HG02588 (cell line): ENCODE results near the gene PFN2.
"Not testable (repeated sequence)": the region's sequence is repeated elsewhere in the genome, so short reads cannot be mapped to it uniquely, and the experiment has no call there.

Source experiments
- ATAC-seq: cut with Tn5 transposase; IDR thresholded peaks from one replicate; pipeline ENCODE4 v1.9.1; 2021; ENCODE audit warnings: mild to moderate bottlenecking, moderate library complexity; ENCODE audit not compliant: unreplicated experiment

PFN2 gene

DNA sequence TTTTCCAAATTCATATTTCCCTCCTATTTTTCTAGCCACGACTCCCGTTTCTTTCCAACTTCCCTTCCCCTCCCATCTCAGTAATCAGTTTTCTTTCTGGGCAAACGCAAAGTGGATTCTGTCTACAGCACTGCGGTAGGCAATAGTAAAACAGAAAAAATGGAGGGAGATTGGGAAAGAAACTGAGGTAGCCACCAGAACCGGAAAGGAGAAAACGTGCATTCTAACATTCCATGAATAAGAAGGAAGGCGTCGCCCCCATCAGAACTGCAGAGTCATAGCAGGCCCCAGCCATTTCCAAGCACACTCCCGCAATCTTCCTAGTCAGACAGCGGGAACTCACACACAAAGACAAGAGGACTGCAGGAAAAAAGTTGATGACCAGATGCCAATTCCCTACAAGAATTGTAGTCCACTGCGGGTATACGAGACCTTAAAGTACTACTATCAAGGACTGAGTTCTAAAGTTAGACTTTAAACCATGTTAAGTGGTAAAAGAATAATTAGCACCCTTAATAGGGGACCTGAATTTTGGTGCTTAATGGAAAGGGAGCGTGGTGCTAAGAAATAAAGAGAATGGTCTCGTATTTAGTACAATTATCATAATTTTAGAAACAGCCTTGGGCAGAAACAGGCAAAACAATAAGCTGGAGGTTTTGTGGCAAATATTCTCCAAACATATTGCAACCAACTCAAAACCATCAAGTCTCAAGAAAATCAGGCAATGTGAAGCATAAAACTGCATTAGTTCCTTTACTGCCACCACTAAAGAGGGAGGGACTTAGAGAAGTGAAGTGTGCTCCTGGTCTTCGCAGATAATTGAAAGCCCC is 1.4 kb downstream of the PFN2 start:
- ATAC-seq = no peak

DNA sequence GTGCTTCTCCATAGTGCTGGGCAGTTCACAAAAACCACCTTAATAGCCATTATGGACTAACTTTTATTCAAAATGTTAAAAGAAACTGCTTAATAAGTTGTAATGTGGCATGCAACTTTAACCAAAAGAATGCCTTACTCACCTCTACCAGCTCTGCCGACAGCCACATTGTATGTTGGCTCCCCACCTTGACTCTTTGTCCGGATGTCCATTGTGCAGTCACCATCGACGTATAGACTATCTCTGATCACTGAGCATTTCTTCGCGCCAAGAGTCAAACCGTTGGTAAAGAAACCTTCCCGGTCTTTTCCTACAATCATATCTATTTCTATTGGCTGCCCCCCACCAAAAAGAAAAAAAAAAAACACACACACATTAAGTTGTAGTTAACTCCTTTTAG is 2.5 kb downstream of the PFN2 start:
- no peak for ATAC-seq

DNA sequence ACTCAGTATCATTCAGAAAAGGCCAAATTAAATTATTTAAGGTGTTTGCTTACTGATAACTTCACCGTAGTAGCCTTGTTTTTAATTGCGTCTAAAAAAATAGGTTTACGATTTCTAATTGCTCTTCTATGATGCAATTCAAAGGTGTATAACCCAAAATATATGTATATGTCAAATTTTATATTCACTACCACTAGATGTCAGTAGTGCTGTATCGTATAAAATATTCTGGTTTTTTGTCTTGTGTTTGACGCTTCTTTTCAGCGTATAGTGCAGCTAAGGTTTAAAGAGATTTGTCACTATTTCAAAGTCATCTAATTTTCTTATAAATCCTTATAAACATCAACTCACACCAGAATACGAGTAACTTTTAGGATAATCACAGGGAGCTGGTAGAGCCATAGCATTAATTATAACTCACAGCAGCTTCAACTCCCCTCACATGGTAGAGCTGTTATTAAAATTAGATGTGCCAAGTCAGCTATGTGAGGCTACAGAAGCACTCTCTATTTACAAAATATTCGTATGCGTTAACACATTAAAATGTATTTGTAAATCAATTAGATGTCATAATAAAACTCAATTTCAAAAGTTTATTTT is 3.5 kb downstream of the PFN2 start:
- no peak for ATAC-seq

DNA sequence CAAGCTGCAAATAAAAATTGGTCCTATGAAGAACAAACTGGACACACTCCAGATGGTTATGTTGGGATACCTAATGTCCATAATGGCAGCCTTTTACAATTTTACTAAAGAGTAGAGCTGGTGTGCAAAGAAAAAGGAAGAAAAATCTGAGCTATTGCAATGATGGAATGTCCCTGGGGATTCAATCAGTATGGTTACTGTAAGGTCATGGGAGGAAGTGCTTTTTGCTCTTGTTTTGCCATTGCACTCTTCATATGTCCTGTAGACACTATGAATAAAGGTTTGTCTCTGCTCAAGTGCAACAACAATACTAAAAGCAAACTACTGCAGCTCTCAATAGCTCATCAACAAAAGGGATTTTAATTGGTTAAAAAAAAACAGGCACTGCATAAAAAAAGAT is 5.4 kb downstream of the PFN2 start:
- ATAC-seq = no peak

DNA sequence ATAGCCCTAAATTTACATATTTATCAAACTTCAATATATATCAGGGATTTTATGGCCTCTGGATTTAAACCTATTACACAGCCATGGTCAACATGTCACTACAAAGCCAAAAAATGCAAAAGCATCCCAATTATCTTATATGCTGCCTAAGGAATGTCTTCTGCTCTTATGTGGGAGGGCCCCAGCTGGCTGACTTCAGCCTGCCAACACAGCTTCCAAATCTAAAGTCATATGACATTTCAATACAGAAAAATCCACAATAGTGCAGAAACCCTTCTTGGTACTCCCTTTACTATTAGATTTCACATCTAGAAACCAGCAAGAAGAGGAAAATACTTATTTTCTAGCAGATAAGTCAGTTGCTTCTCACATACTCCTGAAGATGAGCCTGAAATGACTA is 6.4 kb downstream of the PFN2 start:
- no peak for ATAC-seq

DNA sequence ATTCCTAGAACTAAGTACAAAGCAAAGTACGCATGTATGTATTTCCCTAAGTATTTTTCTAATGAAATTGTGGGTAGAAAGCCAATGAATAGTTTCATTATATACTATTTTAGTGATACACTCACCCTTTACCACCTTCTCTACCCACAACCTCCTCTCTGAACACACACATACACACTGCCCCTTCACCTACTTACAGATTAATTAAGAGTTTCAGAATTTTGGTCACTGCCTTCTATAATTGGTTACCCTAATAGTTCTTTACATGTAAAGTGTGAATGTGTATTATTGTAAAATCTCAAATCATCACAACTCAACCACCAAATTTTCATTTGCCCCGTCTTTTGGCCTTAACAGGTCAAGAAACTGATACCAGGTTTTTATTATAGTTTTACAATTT is 7.2 kb downstream of the PFN2 start:
- ATAC-seq = no peak

DNA sequence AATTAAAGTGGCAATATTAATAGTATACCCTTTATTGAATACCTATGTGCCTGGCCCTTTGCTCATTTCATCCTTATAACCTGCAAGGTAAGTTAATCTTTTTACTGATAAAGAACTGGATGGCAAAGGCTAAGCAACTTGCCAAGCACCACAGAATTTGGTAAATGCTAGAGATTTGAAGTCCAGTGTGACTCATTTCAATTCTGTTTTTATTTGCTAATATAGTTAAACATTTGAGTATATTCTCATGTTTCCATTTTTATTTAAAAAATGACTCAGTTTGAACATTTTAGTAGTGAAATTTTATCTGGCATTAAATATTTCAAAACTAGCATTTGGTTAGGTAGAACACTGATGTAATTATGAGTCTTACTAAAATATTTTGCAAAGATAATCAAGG is 11.3 kb downstream of the PFN2 start:
- ATAC-seq = no peak

DNA sequence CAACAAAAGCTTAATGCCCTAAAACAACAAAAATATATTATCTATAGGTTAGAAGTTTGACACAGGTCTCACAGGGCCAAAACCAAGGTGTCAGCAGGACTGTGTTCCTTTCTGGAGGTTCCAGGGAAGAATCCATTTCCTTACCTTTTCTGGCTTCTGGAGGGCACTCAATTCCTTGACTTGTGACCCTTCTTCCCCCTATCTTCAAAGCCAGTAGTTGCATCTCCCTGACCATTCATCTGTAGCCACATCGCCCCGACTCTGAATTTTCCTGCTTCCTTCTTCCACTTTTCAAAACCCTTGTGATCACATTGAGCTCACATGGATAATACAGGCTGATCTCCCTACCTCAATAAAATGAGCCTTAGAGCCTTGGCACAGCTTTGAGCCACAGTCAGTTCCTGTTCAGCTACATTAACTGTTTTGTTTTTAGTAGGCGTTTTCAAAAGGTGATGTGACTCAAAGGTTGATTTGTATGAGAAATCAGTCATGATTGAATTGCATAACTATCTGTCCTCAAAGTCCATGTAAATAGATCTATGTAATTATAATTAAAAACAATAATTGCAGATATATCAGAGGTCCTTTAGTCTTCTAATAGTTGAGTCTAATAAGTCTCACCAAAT is 12.4 kb downstream of the PFN2 start:
- no peak for ATAC-seq

DNA sequence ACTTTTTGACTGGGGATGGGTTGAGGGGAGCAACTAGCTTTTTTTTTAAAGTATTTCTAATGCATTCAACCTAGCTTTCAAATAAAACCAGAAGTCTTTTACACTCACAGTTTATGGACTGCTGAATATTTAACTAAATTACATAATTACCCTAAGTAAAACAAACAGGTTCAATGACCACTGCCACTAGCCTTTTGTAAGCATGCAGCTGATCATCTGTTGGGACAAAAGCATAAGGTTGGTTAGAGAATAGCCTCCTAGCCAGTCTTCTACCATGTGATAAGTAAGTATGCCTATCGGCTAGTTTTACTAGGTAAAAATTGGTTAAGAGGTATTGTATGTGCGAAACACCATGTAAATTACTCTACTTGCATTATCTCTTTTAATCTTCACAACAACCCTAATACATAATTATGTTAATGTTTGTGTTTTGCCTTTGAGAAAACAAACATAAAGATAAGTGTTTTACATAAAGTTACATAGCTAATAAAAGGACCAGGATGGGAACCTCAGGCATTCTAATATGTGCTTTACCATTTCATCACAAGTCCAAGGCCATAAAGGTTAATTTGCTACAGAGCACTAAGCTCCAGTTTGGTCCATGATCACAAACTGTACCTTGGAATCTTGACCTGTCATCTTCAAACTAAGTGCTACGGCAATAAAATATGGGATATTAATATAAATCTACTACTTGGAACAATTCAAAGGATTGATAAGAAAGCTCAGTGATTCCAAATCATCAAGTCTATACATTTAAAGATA is 13.2 kb downstream of the PFN2 start:
- ATAC-seq = no peak

DNA sequence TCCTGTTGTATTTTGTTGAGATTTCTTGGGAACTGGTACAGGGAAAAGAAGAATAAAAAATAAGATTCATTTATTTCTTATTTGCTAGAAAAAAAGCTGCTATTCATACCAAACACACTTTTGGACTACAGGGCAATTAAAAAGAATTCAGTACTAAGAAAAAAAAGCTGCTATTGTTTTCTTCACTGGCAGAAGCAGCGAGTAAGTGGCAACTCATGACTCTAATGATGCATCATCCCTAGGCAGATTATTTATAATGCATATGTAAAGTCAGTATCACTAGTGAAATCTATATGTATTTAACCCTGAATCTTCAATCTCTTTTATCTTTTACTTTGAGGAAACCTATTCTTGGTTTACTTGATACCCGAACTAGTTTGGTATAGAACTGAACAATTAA is 15.2 kb downstream of the PFN2 start:
- ATAC-seq = no peak

DNA sequence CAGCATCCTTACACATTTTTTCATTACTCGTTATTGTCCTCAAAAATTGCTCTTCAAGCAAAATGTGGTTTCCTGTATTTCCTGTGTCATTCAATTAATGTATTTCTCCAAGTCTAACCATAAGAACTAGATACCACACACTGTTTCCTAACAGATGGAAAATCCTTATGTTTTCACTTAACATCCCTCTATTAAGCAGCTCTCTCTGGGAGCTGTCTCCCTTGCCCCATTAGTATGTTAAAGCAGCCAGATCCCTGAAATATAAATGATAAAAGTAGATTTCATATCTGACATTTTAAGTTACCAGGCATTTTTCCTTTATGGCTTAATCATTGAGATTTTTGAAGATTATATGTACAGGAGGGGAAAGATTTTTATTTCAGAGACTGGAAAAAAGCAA is 15.9 kb downstream of the PFN2 start:
- ATAC-seq = no peak

DNA sequence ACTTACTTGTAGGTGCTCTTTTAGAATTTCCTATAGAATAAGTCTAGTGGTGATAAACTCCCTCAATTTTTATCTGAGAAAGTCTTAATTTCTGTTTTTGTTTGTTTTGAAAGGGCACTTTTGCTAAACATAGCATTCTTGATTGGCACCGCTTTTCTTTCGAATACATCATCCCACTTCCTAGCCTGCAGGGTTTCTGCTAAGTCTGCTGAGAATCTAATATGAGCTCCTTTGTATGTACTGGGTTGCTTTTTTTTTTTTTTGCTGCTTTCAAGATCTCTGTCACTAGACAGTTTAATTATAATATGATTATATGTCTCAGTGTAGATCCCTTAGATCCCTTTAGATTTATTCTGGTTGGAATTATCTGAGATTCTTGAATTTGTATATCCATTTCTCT is 21.5 kb downstream of the PFN2 start:
- no peak for ATAC-seq

DNA sequence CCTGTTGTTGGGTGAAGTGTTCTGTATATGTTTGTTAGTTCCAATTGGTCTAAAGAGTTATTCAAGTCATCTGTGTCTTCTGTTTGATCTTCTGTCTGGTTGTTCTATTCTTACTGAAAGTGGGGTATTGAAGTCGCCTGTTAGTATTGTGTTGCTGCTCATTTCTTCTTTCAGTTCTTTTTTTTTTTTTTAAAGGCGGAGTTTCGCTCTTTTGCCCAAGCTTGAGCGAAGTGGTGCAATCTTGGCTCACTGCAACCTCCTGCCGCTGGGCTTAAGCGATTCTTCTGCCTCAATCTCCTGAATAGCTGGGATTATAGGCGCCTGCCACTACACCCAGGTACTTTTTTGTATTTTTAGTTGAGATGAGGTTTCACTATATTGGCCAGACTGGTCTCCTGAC is 23.5 kb downstream of the PFN2 start:
- no peak for ATAC-seq

DNA sequence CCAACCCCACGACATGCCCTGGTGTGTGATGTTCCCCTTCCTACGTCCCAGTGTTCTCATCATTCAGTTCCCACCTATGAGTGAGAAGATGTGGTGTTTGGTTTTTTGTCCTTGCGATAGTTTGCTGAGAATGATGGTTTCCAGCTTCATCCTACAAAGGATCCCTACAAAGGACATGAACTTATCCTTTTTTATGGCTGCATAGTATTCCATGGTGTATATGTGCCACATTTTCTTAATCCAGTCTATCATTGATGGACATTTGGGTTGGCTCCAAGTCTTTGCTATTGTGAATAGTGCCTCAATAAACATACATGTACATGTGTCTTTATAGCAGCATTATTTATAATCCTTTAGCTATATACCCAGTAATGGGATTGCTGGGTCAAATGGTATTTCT is 26.7 kb downstream of the PFN2 start:
- not testable (repeated sequence) for ATAC-seq

DNA sequence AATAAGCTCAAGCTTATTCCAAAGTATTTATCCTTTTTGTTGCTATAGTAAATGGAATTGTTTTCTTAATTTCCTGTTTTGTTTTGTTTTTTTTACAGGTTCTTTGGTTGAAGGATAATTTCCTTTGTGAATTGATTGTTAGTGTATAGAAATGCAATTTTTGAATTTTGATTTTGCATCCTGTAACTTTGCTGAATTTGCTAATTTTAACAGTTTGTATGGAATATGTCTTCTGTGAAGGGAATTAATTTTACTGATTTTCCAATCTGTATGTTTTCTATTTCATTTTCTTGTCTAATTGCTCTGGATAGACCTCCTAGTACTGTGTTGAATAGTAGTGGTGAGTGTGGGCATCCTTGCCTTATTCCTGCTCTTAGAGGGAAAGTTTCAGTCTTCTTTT is 28.3 kb downstream of the PFN2 start:
- ATAC-seq = no peak

DNA sequence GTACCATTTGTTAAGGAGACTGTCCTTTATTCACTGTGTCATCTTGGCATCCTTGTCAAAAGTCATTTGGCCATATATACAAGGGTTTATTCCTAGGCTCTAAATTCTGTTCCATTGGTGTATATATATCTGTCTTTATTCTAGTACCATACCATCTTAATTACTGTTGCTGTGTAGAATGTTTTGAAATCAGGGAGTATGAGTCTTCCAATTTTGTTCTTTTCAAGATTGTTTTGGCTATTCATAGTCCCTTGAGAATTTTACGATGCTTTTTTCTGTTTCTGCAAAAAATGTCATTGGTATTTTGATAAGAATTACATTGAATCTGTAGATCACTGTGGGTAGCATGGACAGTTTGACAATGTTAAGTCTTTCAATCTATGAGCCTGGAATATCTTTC is 28.7 kb downstream of the PFN2 start:
- ATAC-seq = no peak

DNA sequence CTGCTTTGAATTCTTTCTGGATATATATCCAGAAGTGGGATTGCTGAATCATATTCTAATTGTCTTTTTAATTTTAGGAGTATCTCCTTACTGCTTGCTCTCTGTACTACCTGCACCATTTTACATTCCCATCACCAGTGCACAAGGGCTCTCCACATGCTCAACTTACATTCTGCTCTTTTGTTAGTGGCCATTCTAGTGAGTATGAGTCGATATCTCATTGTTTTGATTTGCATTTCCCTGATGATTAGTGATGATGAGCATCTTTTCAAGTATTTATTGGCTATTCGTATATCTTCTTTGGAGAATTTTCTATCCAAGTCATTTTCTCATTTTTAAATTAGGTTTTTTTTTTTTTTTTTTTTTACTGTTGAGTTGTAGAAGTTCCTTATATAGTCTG is 29.5 kb downstream of the PFN2 start:
- no peak for ATAC-seq

DNA sequence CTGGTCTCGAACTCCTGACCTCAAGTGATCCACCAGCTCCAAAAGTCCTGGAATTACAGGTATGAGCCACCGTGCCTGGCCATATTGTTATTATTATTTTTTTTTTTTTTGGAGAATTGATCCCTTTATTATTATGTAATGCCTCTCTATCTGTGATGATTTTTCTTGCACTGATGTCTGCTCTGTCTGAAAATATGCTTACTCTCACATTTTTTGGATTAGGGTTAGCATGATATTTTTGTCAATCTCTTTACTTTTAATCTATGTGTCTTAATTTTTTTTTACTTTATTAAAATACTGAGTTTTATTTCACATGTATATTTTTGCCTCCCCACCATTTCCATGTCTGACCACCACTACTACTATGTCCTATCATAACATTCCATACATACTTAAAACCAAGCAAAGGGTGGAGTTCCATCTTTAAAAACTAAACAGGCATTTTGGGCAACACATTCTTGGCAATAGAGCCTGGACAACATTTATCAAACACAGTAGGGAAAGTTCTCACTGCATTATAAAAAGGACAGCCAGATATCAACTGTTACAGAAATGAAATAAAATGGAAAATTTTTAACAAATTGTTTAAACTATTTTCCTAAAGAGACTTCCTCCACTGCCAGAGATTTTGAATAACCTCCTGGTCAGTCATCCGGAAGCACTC is 32.2 kb downstream of the PFN2 start:
- not testable (repeated sequence) for ATAC-seq

DNA sequence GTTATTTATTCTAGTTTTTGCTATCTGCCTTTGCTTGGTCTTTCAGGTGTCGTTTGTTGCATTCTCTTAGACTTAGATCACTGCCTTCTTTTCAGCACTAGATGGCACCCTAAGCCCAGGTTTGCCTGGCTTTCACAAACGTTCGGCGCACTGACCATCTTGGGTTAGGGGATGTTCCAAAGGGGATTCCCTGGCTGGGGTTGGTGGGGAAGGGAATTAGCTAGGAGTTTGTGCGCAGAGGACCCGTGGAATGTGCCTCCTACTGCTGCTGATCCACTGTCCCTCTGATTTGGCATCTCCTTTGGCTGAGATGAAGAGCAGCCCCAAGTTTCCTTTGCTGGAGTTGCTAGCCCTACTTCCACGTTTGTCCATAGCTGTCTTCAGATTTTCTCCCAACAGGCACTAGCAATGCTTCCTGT is 33.9 kb downstream of the PFN2 start:
- ATAC-seq = peak; percentile 67

DNA sequence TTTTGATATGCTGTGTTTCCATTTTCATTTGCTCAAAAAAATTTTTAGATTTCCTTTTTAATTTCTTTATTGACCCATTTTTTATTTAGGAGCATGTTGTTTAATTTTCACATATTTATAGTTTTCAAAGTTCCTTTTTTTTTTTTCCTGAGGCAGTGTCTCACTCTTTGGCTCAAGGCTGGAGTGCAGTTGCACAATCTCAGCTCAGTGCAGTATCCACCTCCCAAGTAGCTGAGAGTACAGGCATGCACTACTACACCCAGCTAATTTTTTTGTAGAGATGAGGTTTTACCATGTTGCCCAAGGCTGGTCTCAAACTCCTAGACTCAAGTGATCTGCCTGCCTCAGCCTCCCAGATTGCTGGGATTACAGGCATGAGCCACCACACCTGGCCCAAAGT is 36.2 kb downstream of the PFN2 start:
- ATAC-seq = no peak

DNA sequence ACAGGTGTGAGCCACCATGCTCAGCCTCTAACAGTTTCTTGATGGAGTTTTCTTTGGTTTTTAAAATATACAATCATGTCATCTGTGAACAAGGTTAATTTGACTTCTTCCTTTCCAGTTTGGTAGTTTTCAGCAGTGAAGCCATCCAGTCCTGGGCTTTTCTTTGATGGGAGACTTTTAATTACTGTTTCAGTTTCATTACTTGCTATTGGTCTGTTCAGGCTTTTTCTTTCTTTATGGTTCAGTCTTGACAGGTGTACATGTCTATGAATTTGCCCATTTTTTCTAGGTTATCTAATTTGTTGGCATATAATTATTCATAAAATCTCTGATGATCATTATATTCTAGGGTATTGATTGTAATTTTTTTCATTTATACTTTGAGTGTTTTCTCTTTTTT is 36.8 kb downstream of the PFN2 start:
- ATAC-seq = no peak
